Liver (tissue), 9 donors: Measurements from ENCODE around the gene HOXA7. TPM values are rescaled to one million over a fixed set of nuclear protein-coding genes. Genes with fewer than 3 reads are reported as not detected.

Source experiments
- DNase-seq: peaks from one replicate; pipeline ENCODE4 v3.0.0-alpha.2; 2017; ENCODE audit warnings: low spot score
- H3K27ac ChIP-seq, 2 donors: one replicate each; pipeline ENCODE4 v1.7.0; 2013; ENCODE audit warnings: inconsistent platforms in 2 of 2, low read length in 2 of 2, control low read depth in 1 of 2, low read depth in 1 of 2, mild to moderate bottlenecking in 1 of 2
- H3K27me3 ChIP-seq, 4 donors: one replicate each; pipeline versions ENCODE4 v1.6.1 to v1.7.0; 2013; ENCODE audit warnings: low read length in 3 of 4, inconsistent platforms in 1 of 4, mild to moderate bottlenecking in 1 of 4, moderate library complexity in 1 of 4; ENCODE audit not compliant: control insufficient read depth in 4 of 4, insufficient read depth in 4 of 4
- H3K36me3 ChIP-seq, 4 donors: one replicate each; pipeline versions ENCODE4 v1.6.1 to v1.7.0; 2013; ENCODE audit warnings: low read length in 3 of 4, mild to moderate bottlenecking in 3 of 4, low read depth in 1 of 4, moderate library complexity in 1 of 4; ENCODE audit not compliant: control insufficient read depth in 4 of 4, insufficient read depth in 3 of 4
- H3K4me1 ChIP-seq, 4 donors: one replicate each; pipeline versions ENCODE4 v1.6.1 to v1.7.0; 2013; ENCODE audit warnings: low read length in 3 of 4, mild to moderate bottlenecking in 3 of 4, moderate library complexity in 1 of 4; ENCODE audit not compliant: control insufficient read depth in 4 of 4, insufficient read depth in 4 of 4
- H3K4me3 ChIP-seq, 3 donors: one replicate each; pipeline versions ENCODE4 v1.6.1 to v1.7.0; 2013; ENCODE audit warnings: low read length in 3 of 3, control low read depth in 1 of 3, low read depth in 1 of 3, mild to moderate bottlenecking in 1 of 3
- H3K9ac ChIP-seq, 2 donors: one replicate each; pipeline ENCODE4 v1.7.0; 2013; ENCODE audit warnings: low read length in 2 of 2, mild to moderate bottlenecking in 2 of 2, moderate library complexity in 2 of 2, control low read depth in 1 of 2, low read depth in 1 of 2
- H3K9me3 ChIP-seq, 4 donors: one replicate each; pipeline versions ENCODE4 v1.6.1 to v1.7.0; 2013; ENCODE audit warnings: low read length in 3 of 4; ENCODE audit not compliant: control insufficient read depth in 4 of 4
- CTCF ChIP-seq: fragments of 150-350 bp; IDR thresholded peaks from 2 replicates; pipeline ENCODE4 v1.5.1; 2017; ENCODE audit warnings: improper control_type of control experiment, low read depth, low read length; ENCODE audit not compliant: missing input control
- EGR1 ChIP-seq, 2 donors: IDR thresholded peaks; 2 replicates each; pipeline ENCODE4 v1.6.1; 2016 to 2018; ENCODE audit warnings: antibody characterized with exemption in 2 of 2, low read depth in 2 of 2
- FOXA1 ChIP-seq: IDR thresholded peaks from 2 replicates; pipeline ENCODE4 v1.6.1; 2016; ENCODE audit warnings: antibody characterized with exemption
- GABPA ChIP-seq, 2 donors: IDR thresholded peaks in 1 of 2; conservative IDR thresholded peaks in 1 of 2; 2 replicates each; pipeline ENCODE4 v1.6.1; 2016; ENCODE audit warnings: antibody characterized with exemption in 2 of 2, mild to moderate bottlenecking in 1 of 2, moderate library complexity in 1 of 2
- HNF4A ChIP-seq, 2 donors: conservative IDR thresholded peaks; 2 replicates each; pipeline ENCODE4 v1.6.1; 2016; ENCODE audit warnings: antibody characterized with exemption in 2 of 2, mild to moderate bottlenecking in 2 of 2
- HNF4G ChIP-seq: IDR thresholded peaks from 2 replicates; pipeline ENCODE4 v1.6.1; 2016; ENCODE audit warnings: antibody characterized with exemption
- JUND ChIP-seq, 2 donors: IDR thresholded peaks; 2 replicates each; pipeline ENCODE4 v1.6.1; 2016; ENCODE audit warnings: antibody characterized with exemption in 2 of 2
- MAX ChIP-seq: IDR thresholded peaks from 2 replicates; pipeline ENCODE4 v1.6.1; 2016; ENCODE audit warnings: antibody characterized with exemption
- RAD21 ChIP-seq, 2 donors: IDR thresholded peaks; 2 replicates each; pipeline ENCODE4 v1.6.1; 2016; ENCODE audit warnings: antibody characterized with exemption in 2 of 2, mild to moderate bottlenecking in 2 of 2
- REST ChIP-seq: IDR thresholded peaks from 2 replicates; pipeline ENCODE4 v1.6.1; 2016; ENCODE audit warnings: antibody characterized with exemption, mild to moderate bottlenecking
- RXRA ChIP-seq, 2 donors: IDR thresholded peaks; 2 replicates each; pipeline ENCODE4 v1.6.1; 2017 to 2018; ENCODE audit warnings: antibody characterized with exemption in 2 of 2, mild to moderate bottlenecking in 1 of 2
- SP1 ChIP-seq: IDR thresholded peaks from 2 replicates; pipeline ENCODE4 v1.6.1; 2018; ENCODE audit warnings: antibody characterized with exemption, mild to moderate bottlenecking
- TAF1 ChIP-seq: conservative IDR thresholded peaks from 2 replicates; pipeline ENCODE4 v1.6.1; 2016; ENCODE audit warnings: antibody characterized with exemption, mild to moderate bottlenecking
- WGBS: extraction: QIAGEN DNeasy Blood & Tissue Kit; methylation state at CpG from one replicate; pipeline ENCODE4 v1.1.7; 2013; 5-methylcytosine and 5-hydroxymethylcytosine counted together
- polyA plus RNA-seq, 2 donors: library from polyadenylated mRNA; stranded (reverse) in 1 of 2; unstranded in 1 of 2; fragments of 200-250 nt in 1 of 2; fragments of >200 nt in 1 of 2; fragmentation: Nextera tagmentation in 1 of 2; extraction: Ambion mirVana in 1 of 2; gene quantifications; one replicate each; pipeline versions ENCODE4 v1.2.1 to v1.2.3, GENCODE V29; 2013 to 2015
- total RNA-seq, 2 donors: library from RNA; depleted of rRNA; stranded (reverse); fragments of >200 nt; gene quantifications; one replicate each; pipeline ENCODE4 v1.2.3, GENCODE V29; 2014
- TF ChIP-seq, protein P1 (sequence below): IDR thresholded peaks from 2 replicates; pipeline ENCODE4 v1.6.1; 2016; ENCODE audit warnings: antibody characterized with exemption
- TF ChIP-seq, protein P2 (sequence below): IDR thresholded peaks from 2 replicates; pipeline ENCODE4 v1.6.1; 2016; ENCODE audit warnings: antibody characterized with exemption
- donor health status: healthy.
- donor health status: healthy.
- donor health status: healthy.
- donor health status: healthy.
- donor health status: healthy.

Gene HOXA7
- total and polyA plus RNA-seq, 4 donors, result under 0.01 to 0.05 TPM; not detected in 2

- Histone ChIP-seq H3K9me3 (peaks cover 0 to 6% (median 0%) of the 10 kb centered on the region in 4 donors), H3K9ac (no peak overlapping the region), H3K27me3 (peaks cover 4 to 52% (median 22%) of the 10 kb centered on the region in 4 donors), H3K4me1 (peaks cover 17 to 31% (median 27%) of the 10 kb centered on the region in 4 donors), H3K4me3 (no peak overlapping the region), H3K27ac (no peak overlapping the region), H3K36me3 (no peaks in the 10 kb centered on the region)
- peak; percentile 13 for DNase-seq
- 11% methylated on average over 4 of the region's 4 CpGs for WGBS
- TF ChIP-seq, protein P1, sequence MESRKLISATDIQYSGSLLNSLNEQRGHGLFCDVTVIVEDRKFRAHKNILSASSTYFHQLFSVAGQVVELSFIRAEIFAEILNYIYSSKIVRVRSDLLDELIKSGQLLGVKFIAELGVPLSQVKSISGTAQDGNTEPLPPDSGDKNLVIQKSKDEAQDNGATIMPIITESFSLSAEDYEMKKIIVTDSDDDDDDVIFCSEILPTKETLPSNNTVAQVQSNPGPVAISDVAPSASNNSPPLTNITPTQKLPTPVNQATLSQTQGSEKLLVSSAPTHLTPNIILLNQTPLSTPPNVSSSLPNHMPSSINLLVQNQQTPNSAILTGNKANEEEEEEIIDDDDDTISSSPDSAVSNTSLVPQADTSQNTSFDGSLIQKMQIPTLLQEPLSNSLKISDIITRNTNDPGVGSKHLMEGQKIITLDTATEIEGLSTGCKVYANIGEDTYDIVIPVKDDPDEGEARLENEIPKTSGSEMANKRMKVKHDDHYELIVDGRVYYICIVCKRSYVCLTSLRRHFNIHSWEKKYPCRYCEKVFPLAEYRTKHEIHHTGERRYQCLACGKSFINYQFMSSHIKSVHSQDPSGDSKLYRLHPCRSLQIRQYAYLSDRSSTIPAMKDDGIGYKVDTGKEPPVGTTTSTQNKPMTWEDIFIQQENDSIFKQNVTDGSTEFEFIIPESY, result no peak
These were observed 47.6 kb upstream of the HOXA7 start for GRCh38 chr7:27203964-27204594.

DNA sequence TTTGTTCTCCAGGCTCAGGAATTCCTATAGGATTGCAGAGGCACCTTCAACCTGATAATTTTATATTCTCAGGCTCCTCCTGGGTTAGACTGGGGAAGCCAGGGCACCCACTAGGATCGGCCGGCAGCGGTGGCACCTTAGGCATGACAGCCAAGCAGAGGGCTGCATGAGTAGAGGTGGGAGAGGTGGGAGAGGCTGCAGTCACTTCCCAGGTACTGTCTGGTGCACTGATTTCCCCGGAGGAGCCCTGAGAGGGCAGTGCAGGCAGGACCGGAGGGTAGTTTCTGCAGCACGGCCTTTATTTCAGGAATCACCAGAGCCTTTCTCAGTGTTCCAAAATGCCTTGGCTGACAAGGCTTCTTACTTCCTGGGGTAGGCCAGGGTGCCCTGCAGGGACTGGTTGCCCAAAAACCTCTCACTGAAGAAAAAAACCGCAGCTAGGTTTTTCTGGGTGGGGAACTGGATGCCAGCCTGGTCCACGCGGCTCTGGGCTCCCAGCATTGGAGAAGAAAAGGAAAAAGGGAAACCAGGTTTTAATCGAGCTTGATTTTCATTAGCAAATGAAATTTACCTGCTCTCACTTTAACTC lies 47.0 kb upstream of the HOXA7 start:
- peaks cover 17 to 34% (median 29%) of the 10 kb centered on the region in 4 donors for H3K4me1 ChIP-seq
- no peak overlapping the region for H3K9ac ChIP-seq
- TF ChIP-seq EGR1 (IDR thresholded peaks at IDR 0.05; ENCODE audit: low read depth in 2 of 2) (no peak), SP1 (no peak)
- TF ChIP-seq, protein P2, sequence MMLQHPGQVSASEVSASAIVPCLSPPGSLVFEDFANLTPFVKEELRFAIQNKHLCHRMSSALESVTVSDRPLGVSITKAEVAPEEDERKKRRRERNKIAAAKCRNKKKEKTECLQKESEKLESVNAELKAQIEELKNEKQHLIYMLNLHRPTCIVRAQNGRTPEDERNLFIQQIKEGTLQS, result no peak
- WGBS, result 17% methylated on average over 10 of the region's 10 CpGs
- peaks cover 5 to 52% (median 24%) of the 10 kb centered on the region in 4 donors for H3K27me3 ChIP-seq
- H3K4me3 ChIP-seq, result no peak overlapping the region
- no peaks in the 10 kb centered on the region for H3K36me3 ChIP-seq
- H3K9me3 ChIP-seq, result peaks cover 0 to 9% (median 0%) of the 10 kb centered on the region in 4 donors
- H3K27ac ChIP-seq, result no peak overlapping the region
- DNase-seq, result peak; percentile 26

GRCh38 chr7:27202862-27203134 lies 46.3 kb upstream of the HOXA7 start:
- H3K4me1 ChIP-seq, result peaks cover 17 to 34% (median 29%) of the 10 kb centered on the region in 4 donors
- no peak overlapping the region for H3K9ac ChIP-seq
- peaks cover 5 to 52% (median 28%) of the 10 kb centered on the region in 4 donors for H3K27me3 ChIP-seq
- H3K4me3 ChIP-seq, result no peak overlapping the region
- H3K27ac ChIP-seq, result no peak overlapping the region
- DNase-seq, result no peak
- no peak for TF ChIP-seq RAD21 (IDR thresholded peaks at IDR 0.05)
- TF ChIP-seq FOXA1, result no peak
- no peak for TF ChIP-seq JUND (IDR thresholded peaks at IDR 0.05)
- TF ChIP-seq, protein P2, result no peak
- TF ChIP-seq CTCF, result no peak
- TF ChIP-seq RXRA (IDR thresholded peaks at IDR 0.05), result no peak
- no peak for TF ChIP-seq TAF1
- TF ChIP-seq MAX, result no peak
- no peak for TF ChIP-seq HNF4A (conservative IDR thresholded peaks at IDR 0.05)
- no peak for TF ChIP-seq EGR1 (IDR thresholded peaks at IDR 0.05; ENCODE audit: low read depth in 2 of 2)
- TF ChIP-seq REST, result no peak
- no peak for TF ChIP-seq HNF4G
- no peak for TF ChIP-seq GABPA (IDR thresholded peaks at IDR 0.05 in 1 of 2, conservative IDR thresholded peaks at IDR 0.05 in 1 of 2)
- TF ChIP-seq SP1, result no peak
- TF ChIP-seq, protein P1, result no peak
- WGBS, result 11% methylated on average over 3 of the region's 3 CpGs
- H3K36me3 ChIP-seq, result no peaks in the 10 kb centered on the region
- H3K9me3 ChIP-seq, result peaks cover 0 to 9% (median 0%) of the 10 kb centered on the region in 4 donors
